Lung (tissue), 12 donors: ENCODE data around the gene RIPK3. TPM values are rescaled to one million over a fixed set of nuclear protein-coding genes. Genes with fewer than 3 reads are reported as not detected.

ENCODE experiments used
- ATAC-seq: fragments of 200-7000 bp; cut with Tn5 transposase; one replicate; pipeline ENCODE4 v1.9.1; 2020; ENCODE audit warnings: moderate number of reproducible peaks; ENCODE audit not compliant: insufficient read depth, low FRiP score
- DNase-seq, 3 donors: peaks; one replicate each; pipeline ENCODE4 v3.0.0-alpha.2; 2013 to 2017
- H3K27ac ChIP-seq, 2 donors: one replicate each; pipeline ENCODE4 v1.5.1; 2013; ENCODE audit warnings: mild to moderate bottlenecking in 2 of 2, moderate library complexity in 2 of 2, control low read depth in 1 of 2, inconsistent platforms in 1 of 2, low read depth in 1 of 2, low read length in 1 of 2
- H3K27me3 ChIP-seq, 3 donors: one replicate each; pipeline ENCODE4 v1.5.1; 2013; ENCODE audit warnings: low read length in 2 of 3; ENCODE audit not compliant: control insufficient read depth in 3 of 3, insufficient read depth in 3 of 3
- H3K36me3 ChIP-seq, 4 donors: one replicate each; pipeline ENCODE4 v1.5.1; 2013; ENCODE audit warnings: low read length in 4 of 4, mild to moderate bottlenecking in 1 of 4, moderate library complexity in 1 of 4; ENCODE audit not compliant: control insufficient read depth in 4 of 4, insufficient read depth in 4 of 4
- H3K4me1 ChIP-seq, 5 donors: one replicate each; pipeline ENCODE4 v1.5.1; 2013; ENCODE audit warnings: low read length in 5 of 5, mild to moderate bottlenecking in 2 of 5, moderate library complexity in 1 of 5; ENCODE audit not compliant: control insufficient read depth in 5 of 5, insufficient read depth in 5 of 5
- H3K4me3 ChIP-seq: one replicate; pipeline ENCODE4 v1.5.1; 2013; ENCODE audit warnings: mild to moderate bottlenecking, control low read depth, moderate library complexity
- H3K9ac ChIP-seq, 2 donors: one replicate each; pipeline ENCODE4 v1.5.1; 2013; ENCODE audit warnings: low read length in 2 of 2, control low read depth in 1 of 2; ENCODE audit not compliant: insufficient read depth in 1 of 2
- H3K9me3 ChIP-seq, 4 donors: one replicate each; pipeline ENCODE4 v1.5.1; 2013; ENCODE audit warnings: low read length in 3 of 4, mild to moderate bottlenecking in 1 of 4, moderate library complexity in 1 of 4; ENCODE audit not compliant: control insufficient read depth in 4 of 4, insufficient read depth in 3 of 4
- WGBS, 2 donors: extraction: QIAGEN DNeasy Blood & Tissue Kit; methylation state at CpG; one replicate each; pipeline ENCODE4 v1.1.7; 2013; 5-methylcytosine and 5-hydroxymethylcytosine counted together
- polyA plus RNA-seq, 2 donors: library from polyadenylated mRNA; stranded (reverse); fragments of 200-250 nt; gene quantifications; one replicate each; pipeline ENCODE4 v1.2.1, GENCODE V29; 2013
- total RNA-seq, 2 donors: library from RNA; depleted of rRNA in 1 of 2; stranded (reverse); fragments of >200 nt in 1 of 2; gene quantifications; one replicate each; pipeline ENCODE4 v1.2.1, GENCODE V29; 2014 to 2021
- TF ChIP-seq, protein P1 (sequence below): IDR thresholded peaks from 2 replicates; pipeline ENCODE4 v1.5.1; 2012; ENCODE audit warnings: mild to moderate bottlenecking; ENCODE audit errors: control extremely low read depth, extremely low read depth
- donor health status: control.
- donor health status: control.
- donor health status: Bipolar disorder and iron deficiency.
- donor health status: healthy.
- donor health status: DM: yes; HTN: yes; CAD: no.

The RIPK3 gene
- total and polyA plus RNA-seq, 4 donors, result 6.4 to 26.0 (median 18.2) TPM

DNA sequence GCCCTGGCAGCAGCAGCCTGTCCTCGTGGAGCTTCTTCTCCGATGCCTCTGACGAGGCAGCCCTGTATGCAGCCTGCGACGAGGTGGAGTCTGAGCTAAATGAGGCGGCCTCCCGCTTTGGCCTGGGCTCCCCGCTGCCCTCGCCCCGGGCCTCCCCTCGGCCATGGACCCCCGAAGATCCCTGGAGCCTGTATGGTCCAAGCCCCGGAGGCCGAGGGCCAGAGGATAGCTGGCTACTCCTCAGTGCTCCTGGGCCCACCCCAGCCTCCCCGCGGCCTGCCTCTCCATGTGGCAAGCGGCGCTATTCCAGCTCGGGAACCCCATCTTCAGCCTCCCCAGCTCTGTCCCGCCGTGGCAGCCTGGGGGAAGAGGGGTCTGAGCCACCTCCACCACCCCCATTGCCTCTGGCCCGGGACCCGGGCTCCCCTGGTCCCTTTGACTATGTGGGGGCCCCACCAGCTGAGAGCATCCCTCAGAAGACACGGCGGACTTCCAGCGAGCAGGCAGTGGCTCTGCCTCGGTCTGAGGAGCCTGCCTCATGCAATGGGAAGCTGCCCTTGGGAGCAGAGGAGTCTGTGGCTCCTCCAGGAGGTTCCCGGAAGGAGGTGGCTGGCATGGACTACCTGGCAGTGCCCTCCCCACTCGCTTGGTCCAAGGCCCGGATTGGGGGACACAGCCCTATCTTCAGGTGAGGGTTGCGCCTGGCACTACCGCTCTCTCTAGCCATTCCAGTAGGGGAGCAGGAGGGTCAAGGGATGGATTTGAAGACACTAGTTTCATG is 30.3 kb upstream of the RIPK3 start:
- Histone ChIP-seq H3K36me3 (peaks cover 0 to 19% (median 5%) of the 10 kb centered on the region in 4 donors), H3K27me3 (no peaks in the 10 kb centered on the region), H3K9me3 (no peaks in the 10 kb centered on the region), H3K4me1 (peaks cover 0 to 54% (median 13%) of the 10 kb centered on the region in 5 donors), H3K9ac (no peak overlapping the region), H3K27ac (no peak overlapping the region), H3K4me3 (no peak overlapping the region)
- WGBS, 2 donors, result 85 to 90% methylated on average over 25 to 32 of the region's 32 CpGs
- no peak for ATAC-seq
- TF ChIP-seq, protein P1, sequence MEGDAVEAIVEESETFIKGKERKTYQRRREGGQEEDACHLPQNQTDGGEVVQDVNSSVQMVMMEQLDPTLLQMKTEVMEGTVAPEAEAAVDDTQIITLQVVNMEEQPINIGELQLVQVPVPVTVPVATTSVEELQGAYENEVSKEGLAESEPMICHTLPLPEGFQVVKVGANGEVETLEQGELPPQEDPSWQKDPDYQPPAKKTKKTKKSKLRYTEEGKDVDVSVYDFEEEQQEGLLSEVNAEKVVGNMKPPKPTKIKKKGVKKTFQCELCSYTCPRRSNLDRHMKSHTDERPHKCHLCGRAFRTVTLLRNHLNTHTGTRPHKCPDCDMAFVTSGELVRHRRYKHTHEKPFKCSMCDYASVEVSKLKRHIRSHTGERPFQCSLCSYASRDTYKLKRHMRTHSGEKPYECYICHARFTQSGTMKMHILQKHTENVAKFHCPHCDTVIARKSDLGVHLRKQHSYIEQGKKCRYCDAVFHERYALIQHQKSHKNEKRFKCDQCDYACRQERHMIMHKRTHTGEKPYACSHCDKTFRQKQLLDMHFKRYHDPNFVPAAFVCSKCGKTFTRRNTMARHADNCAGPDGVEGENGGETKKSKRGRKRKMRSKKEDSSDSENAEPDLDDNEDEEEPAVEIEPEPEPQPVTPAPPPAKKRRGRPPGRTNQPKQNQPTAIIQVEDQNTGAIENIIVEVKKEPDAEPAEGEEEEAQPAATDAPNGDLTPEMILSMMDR, result no peak
- no peak for DNase-seq

DNA sequence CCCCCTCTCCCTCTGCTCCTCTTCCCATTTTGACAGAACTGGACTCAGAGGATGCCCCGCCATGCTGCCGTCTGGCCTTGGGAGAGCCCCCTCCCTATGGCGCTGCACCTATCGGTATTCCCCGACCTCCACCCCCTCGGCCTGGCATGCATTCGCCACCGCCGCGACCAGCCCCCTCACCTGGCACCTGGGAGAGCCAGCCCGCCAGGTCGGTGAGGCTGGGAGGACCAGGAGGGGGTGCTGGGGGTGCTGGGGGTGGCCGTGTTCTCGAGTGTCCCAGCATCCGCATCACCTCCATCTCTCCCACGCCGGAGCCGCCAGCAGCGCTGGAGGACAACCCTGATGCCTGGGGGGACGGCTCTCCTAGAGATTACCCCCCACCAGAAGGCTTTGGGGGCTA is 29.7 kb upstream of the RIPK3 start:
- 88 to 89% methylated on average over 20 of the region's 20 CpGs for WGBS, 2 donors
- Histone ChIP-seq H3K27me3 (no peaks in the 10 kb centered on the region), H3K4me1 (peaks cover 0 to 55% (median 16%) of the 10 kb centered on the region in 5 donors), H3K36me3 (peaks cover 0 to 13% (median 4%) of the 10 kb centered on the region in 4 donors), H3K27ac (peak overlapping the region in 1 of 2 donors; percentile 28), H3K9me3 (no peaks in the 10 kb centered on the region), H3K4me3 (no peak overlapping the region), H3K9ac (peak overlapping the region; percentile 40 to 55)
- DNase-seq, result no peak
- TF ChIP-seq, protein P1, result no peak
- ATAC-seq, result no peak

DNA sequence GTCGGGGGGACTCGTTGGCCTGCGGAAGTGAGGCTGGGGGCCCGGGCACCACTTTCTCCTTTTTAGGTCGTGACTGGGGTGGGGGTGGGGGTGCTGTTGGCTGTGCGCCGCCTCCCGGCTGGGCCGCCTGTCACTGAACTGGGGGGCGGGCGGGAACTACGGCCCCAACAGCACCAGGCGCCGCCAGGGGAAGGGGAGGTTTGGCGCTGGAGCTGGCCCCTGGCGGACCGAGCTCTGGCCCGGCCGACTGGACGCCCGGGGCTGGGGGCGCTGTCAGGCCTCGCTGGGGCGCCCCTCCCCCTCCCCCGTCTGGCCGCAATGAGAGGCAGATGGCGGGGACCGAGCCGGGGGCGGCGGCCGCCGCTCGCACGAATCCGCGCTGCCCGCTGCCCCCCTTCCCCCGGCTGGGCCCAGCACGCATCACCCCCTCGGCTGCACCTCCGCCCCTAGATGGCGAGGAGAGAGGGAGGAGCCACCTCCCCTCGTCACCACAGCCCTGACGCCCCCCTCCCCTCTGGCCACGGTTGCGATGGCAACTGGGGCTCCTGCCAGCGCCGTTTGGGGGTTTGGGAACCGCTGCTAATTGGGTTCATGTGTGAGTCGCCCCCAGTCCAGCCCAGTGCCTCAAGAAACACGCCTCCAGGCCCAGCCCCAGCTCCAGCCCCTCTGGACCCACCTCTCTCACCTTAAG is 28.9 kb upstream of the RIPK3 start:
- peak overlapping the region; percentile 37 to 54 for H3K27ac ChIP-seq
- TF ChIP-seq, protein P1, result no peak
- H3K9me3 ChIP-seq, result no peaks in the 10 kb centered on the region
- no peak for ATAC-seq
- peak; percentile 94 to 95 (median 94) for DNase-seq
- H3K36me3 ChIP-seq, result peaks cover 0 to 13% (median under 1%) of the 10 kb centered on the region in 4 donors
- no peaks in the 10 kb centered on the region for H3K27me3 ChIP-seq
- peaks cover 0 to 55% (median 16%) of the 10 kb centered on the region in 5 donors for H3K4me1 ChIP-seq
- H3K9ac ChIP-seq, result peak overlapping the region; percentile 49 to 73
- peak overlapping the region; percentile 15 for H3K4me3 ChIP-seq
- 4 to 13% methylated on average over 10 to 51 of the region's 52 CpGs for WGBS, 2 donors
